GM13977 (cell line): ENCODE measurements around the gene RHOJ.

Source experiments
- DNase-seq: peaks from one replicate; pipeline ENCODE4 v3.0.0; 2012; ENCODE audit warnings: low spot score
- in situ Hi-C: fragments of 300-500 bp; cut with MboI; formaldehyde crosslinking; loops from one replicate; pipeline ENCODE4 v1.12.0; 2022; ENCODE audit warnings: low sequenced_read_pairs, low pct_unique_long_range_greater_than_20kb, mixed read lengths, inconsistent platforms; ENCODE audit not compliant: unreplicated experiment
- TF ChIP-seq, protein P1 (sequence below): IDR thresholded peaks from 2 replicates; pipeline ENCODE4 v1.5.1; 2012; ENCODE audit warnings: mild to moderate bottlenecking, control low read depth; ENCODE audit not compliant: insufficient read depth; ENCODE audit errors: extremely low read depth, missing control alignments

The RHOJ gene

DNA sequence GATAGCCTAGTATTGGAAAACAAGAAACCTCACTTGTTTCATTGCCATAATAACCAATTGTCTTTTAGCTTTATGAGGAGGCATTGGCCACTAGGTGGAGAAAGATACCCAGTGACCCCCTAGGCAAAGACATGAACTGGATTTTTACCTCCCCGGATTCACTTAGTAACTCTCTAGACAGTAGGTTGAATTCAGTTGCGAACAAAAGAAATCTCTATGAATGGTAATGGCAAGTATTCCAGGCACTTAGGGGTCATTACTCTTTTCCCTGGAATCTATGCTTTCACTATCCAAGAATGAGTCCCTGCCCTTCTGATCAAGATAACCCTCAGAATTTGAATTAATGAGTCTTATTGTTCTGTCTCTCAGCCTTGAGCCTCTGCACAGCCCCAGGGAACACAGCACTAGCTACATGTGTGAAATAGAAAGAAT lies 29.5 kb upstream of the RHOJ start:
- in situ Hi-C loops = no loop called here
- peak; percentile 20 for DNase-seq
- TF ChIP-seq, protein P1, sequence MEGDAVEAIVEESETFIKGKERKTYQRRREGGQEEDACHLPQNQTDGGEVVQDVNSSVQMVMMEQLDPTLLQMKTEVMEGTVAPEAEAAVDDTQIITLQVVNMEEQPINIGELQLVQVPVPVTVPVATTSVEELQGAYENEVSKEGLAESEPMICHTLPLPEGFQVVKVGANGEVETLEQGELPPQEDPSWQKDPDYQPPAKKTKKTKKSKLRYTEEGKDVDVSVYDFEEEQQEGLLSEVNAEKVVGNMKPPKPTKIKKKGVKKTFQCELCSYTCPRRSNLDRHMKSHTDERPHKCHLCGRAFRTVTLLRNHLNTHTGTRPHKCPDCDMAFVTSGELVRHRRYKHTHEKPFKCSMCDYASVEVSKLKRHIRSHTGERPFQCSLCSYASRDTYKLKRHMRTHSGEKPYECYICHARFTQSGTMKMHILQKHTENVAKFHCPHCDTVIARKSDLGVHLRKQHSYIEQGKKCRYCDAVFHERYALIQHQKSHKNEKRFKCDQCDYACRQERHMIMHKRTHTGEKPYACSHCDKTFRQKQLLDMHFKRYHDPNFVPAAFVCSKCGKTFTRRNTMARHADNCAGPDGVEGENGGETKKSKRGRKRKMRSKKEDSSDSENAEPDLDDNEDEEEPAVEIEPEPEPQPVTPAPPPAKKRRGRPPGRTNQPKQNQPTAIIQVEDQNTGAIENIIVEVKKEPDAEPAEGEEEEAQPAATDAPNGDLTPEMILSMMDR = peak; percentile 24

DNA sequence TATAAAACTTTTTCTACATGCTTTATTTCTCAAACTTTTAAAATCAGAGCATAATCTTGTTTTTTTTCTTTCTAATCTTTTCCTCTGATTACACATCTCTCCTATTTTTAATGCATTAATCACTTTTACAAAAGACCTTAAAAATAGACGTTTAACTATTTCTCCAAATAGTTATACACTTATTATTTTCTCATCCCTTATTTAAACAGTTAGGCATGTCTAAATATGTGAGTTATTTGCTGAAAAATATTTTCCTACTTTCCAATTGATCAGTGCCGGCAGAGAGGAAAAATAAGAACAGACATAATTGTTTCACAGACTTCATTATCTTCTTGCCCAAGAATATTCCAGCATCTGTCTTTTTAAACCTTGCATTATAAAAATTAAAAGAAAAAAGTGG lies 28.7 kb upstream of the RHOJ start:
- TF ChIP-seq, protein P1 = no peak

DNA sequence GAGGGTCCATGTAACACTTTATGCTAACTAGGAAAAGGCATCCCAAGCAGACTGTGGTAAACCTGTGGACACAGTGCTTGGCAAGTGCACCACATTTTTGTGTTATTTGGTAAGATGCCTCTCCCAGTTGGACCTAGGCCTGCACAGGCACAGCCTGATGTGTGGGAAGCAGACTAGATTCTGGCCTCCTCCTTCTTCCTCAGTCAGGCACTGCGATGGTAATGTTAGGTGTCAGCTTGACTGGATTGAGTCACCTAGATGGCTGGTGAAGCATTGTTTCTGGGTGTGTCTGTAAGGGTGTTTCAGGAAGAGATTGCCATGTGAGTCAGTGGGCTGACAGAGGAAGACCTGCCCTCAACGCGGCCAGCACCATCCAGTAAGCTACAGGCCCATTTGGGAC lies 25.3 kb upstream of the RHOJ start:
- TF ChIP-seq, protein P1 = no peak
- in situ Hi-C loops = no loop called here
- no peak for DNase-seq

More for the DNA sequence above, 28.7 kb upstream of the RHOJ start:
- in situ Hi-C loops = no loop called here
- DNase-seq = no peak

DNA sequence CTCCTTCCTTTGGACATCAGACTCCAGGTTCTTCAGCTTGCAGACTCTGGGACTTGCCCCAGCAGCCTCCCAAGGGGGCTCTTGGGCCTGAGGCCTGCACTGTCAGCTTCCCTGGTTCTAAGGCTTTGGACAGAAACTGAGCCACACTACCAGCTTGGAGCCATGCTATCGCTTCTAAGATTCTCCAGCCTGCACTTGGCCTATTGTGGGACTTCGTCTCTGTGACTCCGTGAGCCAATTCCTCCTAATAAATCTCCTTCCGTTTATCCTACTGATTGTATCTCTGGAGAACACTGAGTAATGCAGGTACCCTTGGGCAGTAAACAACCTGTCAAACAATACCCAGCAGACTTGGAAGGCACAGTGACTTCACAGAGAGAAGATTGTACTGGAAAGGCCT lies 24.9 kb upstream of the RHOJ start:
- in situ Hi-C loops = no loop called here
- no peak for DNase-seq
- TF ChIP-seq, protein P1 = no peak

DNA sequence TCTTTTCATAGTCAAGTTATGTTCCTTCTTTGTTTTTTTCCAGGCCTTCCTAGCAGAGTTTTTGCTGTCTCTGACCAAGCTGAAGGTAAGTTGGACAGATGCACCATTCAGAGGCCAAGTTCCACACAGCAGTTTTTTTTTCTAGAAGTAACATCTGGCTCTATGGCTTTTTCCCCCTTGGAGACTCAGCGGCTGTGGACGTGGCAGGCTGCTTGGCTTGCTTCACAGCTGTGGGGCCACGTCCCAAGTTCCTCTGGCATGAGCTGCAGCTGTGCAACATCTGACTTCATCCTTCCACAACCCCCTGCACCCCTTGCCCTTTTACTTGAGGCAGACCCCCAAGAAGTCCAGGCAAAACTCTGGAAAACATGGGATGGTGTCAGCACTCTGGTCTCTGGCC lies 24.2 kb upstream of the RHOJ start:
- TF ChIP-seq, protein P1 = no peak
- in situ Hi-C loops = no loop called here
- DNase-seq = no peak

DNA sequence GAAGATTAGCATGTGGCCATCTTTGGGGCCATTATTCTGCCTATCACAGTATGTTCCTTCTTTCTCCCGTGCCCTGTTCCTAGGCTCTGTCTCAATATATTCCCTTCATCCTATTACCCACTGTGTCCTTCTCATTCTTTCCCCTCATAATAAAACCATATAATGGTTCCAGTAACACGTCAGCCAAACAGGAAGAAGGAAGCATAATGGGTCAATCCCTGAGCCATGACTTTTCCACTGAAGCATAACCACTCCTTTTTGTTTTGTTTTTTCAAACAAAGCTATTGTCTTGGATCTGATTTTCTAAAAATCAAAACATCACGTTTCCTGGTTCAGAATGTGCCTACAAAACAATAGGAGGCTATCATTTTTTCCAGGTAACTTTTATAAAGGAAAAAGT lies 21.3 kb upstream of the RHOJ start:
- DNase-seq = no peak
- TF ChIP-seq, protein P1 = no peak
- in situ Hi-C loops = no loop called here

DNA sequence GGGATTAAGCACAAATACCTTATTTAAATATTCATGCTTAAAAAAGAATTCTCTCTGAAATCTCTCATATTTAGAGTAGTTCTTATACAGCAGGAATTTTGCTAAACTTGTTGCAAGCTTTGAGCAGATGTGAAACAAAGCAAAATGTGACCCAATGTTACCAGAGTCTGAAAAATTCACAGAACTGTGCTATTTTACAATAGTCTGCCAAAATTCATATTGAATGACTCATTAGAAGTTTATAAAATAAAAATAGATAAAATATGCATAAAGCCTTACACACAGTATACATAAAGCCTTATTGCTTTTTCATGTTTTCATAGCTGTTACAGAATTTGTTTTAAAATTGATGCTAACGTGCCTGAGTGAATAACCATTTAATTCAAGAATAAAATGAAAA lies 17.8 kb upstream of the RHOJ start:
- no peak for DNase-seq
- in situ Hi-C loops = no loop called here
- TF ChIP-seq, protein P1 = no peak
